ENCODE results near the gene LRCH1. TPM values are rescaled to one million over a fixed set of nuclear protein-coding genes. Genes with fewer than 3 reads are reported as not detected.

The LRCH1 gene
- total RNA-seq, 4 donors from 2014 or later: 17.2 to 25.7 (median 21.9) TPM

GRCh38 chr13:46643165-46643777 lies 90.3 kb downstream of the LRCH1 start:
- no peak overlapping the region for H3K4me3 ChIP-seq
- 80 to 82% methylated on average over 5 of the region's 5 CpGs for WGBS, 2 donors
- H3K9me3 ChIP-seq: no peaks in the 10 kb centered on the region
- H3K36me3 ChIP-seq: no peaks in the 10 kb centered on the region
- H3K27me3 ChIP-seq: no peaks in the 10 kb centered on the region
- no peak for TF ChIP-seq CTCF (IDR thresholded peaks at IDR 0.05)
- TF ChIP-seq EP300 (IDR thresholded peaks at IDR 0.05): no peak
- TF ChIP-seq POLR2A (IDR thresholded peaks at IDR 0.05): no peak
- no peak overlapping the region for H3K27ac ChIP-seq
- DNase-seq (ENCODE audit: low spot score in 2 of 2): no peak
- H3K4me1 ChIP-seq: peaks cover 0 to 50% (median 21%) of the 10 kb centered on the region in 4 donors

GRCh38 chr13:46644816-46645215 lies 91.8 kb downstream of the LRCH1 start:
- H3K4me1 ChIP-seq: peaks cover 0 to 40% (median 13%) of the 10 kb centered on the region in 4 donors
- H3K9me3 ChIP-seq: no peaks in the 10 kb centered on the region
- no peak overlapping the region for H3K4me3 ChIP-seq
- H3K27me3 ChIP-seq: no peaks in the 10 kb centered on the region
- TF ChIP-seq CTCF (IDR thresholded peaks at IDR 0.05): no peak
- TF ChIP-seq POLR2A (IDR thresholded peaks at IDR 0.05): no peak
- TF ChIP-seq EP300 (IDR thresholded peaks at IDR 0.05): no peak
- H3K36me3 ChIP-seq: no peaks in the 10 kb centered on the region
- no peak for DNase-seq (ENCODE audit: low spot score in 2 of 2)
- H3K27ac ChIP-seq: no peak overlapping the region

GRCh38 chr13:46647512-46648065 lies 94.6 kb downstream of the LRCH1 start:
- Histone ChIP-seq H3K4me1 (peaks cover 0 to 24% (median 0%) of the 10 kb centered on the region in 4 donors), H3K9me3 (no peaks in the 10 kb centered on the region), H3K36me3 (no peaks in the 10 kb centered on the region), H3K27me3 (no peaks in the 10 kb centered on the region), H3K27ac (no peak overlapping the region), H3K4me3 (no peak overlapping the region)
- no peak for TF ChIP-seq EP300 (IDR thresholded peaks at IDR 0.05)
- TF ChIP-seq CTCF (IDR thresholded peaks at IDR 0.05): no peak
- TF ChIP-seq POLR2A (IDR thresholded peaks at IDR 0.05): no peak
- no peak for DNase-seq (ENCODE audit: low spot score in 2 of 2)
- 73 to 76% methylated on average over 7 of the region's 7 CpGs for WGBS, 2 donors

GRCh38 chr13:46648166-46648607 lies 95.2 kb downstream of the LRCH1 start:
- TF ChIP-seq EP300 (IDR thresholded peaks at IDR 0.05): no peak
- no peak for TF ChIP-seq CTCF (IDR thresholded peaks at IDR 0.05)
- no peak for TF ChIP-seq POLR2A (IDR thresholded peaks at IDR 0.05)
- Histone ChIP-seq H3K4me3 (no peak overlapping the region), H3K9me3 (no peaks in the 10 kb centered on the region), H3K36me3 (no peaks in the 10 kb centered on the region), H3K27me3 (no peaks in the 10 kb centered on the region), H3K27ac (no peak overlapping the region), H3K4me1 (peaks cover 0 to 22% (median 0%) of the 10 kb centered on the region in 4 donors)
- 79 to 80% methylated on average over 4 of the region's 4 CpGs for WGBS, 2 donors
- no peak for DNase-seq (ENCODE audit: low spot score in 2 of 2)

- 70 to 75% methylated on average over 1 of the region's 1 CpG for WGBS, 2 donors
- Histone ChIP-seq H3K36me3 (no peaks in the 10 kb centered on the region), H3K9me3 (no peaks in the 10 kb centered on the region), H3K4me1 (peaks cover 0 to 26% (median 4%) of the 10 kb centered on the region in 4 donors), H3K27me3 (no peaks in the 10 kb centered on the region), H3K4me3 (no peak overlapping the region), H3K27ac (no peak overlapping the region)
- no peak for TF ChIP-seq POLR2A (IDR thresholded peaks at IDR 0.05)
- TF ChIP-seq CTCF (IDR thresholded peaks at IDR 0.05): no peak
- no peak for TF ChIP-seq EP300 (IDR thresholded peaks at IDR 0.05)
- no peak for DNase-seq (ENCODE audit: low spot score in 2 of 2)
Observed at GRCh38 chr13:46649816-46650215, 96.8 kb downstream of the LRCH1 start.
